ENCODE data around the gene IL18RAP.
A peak's percentile ranks its signal among the peaks of the same experiment; 100 is the strongest.

The IL18RAP gene

DNA sequence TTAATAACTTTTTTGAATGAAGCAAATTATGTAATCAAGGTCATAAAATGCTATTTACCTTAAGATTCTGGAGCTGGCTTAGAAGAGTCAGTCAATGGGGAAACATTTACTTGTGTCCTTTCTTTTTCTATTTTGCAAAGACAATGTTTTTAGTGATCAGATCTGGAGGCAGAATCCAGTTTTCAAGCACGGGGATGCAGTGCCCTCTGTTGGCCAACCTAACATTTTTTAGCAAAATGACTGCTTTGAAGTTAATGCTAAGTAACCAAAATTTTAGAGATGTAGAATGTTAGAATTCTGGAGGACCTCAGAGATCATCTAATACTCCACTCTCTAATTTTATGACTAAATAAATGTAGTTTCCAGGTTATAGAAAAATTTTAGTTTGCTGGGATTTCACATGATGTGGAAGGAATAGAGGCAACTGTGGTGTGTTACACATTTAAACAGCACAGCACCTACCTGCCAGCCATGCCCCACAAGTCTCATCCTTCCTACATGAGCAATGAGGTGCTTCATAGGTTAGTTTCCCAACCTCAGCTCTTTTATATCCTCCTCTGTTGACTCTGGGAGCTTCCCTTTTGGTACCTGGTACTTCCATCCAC lies 26.5 kb downstream of the IL18RAP start:
- Histone ChIP-seq H3K27ac (replicated peaks) (no peak overlapping the region), H3K4me3 (replicated peaks; ENCODE audit: insufficient read depth, low read length) (no peak overlapping the region), H3K27me3 (ENCODE audit: insufficient read depth, poor library complexity, severe bottlenecking) (no peaks in the 10 kb centered on the region)
- TF ChIP-seq POLR2AphosphoS5 (IDR thresholded peaks at IDR 0.05; ENCODE audit: low read depth), result no peak
- no peak for TF ChIP-seq GABPA (IDR thresholded peaks at IDR 0.05; ENCODE audit: low read depth)
- TF ChIP-seq, protein P1, sequence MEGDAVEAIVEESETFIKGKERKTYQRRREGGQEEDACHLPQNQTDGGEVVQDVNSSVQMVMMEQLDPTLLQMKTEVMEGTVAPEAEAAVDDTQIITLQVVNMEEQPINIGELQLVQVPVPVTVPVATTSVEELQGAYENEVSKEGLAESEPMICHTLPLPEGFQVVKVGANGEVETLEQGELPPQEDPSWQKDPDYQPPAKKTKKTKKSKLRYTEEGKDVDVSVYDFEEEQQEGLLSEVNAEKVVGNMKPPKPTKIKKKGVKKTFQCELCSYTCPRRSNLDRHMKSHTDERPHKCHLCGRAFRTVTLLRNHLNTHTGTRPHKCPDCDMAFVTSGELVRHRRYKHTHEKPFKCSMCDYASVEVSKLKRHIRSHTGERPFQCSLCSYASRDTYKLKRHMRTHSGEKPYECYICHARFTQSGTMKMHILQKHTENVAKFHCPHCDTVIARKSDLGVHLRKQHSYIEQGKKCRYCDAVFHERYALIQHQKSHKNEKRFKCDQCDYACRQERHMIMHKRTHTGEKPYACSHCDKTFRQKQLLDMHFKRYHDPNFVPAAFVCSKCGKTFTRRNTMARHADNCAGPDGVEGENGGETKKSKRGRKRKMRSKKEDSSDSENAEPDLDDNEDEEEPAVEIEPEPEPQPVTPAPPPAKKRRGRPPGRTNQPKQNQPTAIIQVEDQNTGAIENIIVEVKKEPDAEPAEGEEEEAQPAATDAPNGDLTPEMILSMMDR (IDR thresholded peaks at IDR 0.05; ENCODE audit: insufficient read depth, low read length), result no peak
- TF ChIP-seq, protein P2, sequence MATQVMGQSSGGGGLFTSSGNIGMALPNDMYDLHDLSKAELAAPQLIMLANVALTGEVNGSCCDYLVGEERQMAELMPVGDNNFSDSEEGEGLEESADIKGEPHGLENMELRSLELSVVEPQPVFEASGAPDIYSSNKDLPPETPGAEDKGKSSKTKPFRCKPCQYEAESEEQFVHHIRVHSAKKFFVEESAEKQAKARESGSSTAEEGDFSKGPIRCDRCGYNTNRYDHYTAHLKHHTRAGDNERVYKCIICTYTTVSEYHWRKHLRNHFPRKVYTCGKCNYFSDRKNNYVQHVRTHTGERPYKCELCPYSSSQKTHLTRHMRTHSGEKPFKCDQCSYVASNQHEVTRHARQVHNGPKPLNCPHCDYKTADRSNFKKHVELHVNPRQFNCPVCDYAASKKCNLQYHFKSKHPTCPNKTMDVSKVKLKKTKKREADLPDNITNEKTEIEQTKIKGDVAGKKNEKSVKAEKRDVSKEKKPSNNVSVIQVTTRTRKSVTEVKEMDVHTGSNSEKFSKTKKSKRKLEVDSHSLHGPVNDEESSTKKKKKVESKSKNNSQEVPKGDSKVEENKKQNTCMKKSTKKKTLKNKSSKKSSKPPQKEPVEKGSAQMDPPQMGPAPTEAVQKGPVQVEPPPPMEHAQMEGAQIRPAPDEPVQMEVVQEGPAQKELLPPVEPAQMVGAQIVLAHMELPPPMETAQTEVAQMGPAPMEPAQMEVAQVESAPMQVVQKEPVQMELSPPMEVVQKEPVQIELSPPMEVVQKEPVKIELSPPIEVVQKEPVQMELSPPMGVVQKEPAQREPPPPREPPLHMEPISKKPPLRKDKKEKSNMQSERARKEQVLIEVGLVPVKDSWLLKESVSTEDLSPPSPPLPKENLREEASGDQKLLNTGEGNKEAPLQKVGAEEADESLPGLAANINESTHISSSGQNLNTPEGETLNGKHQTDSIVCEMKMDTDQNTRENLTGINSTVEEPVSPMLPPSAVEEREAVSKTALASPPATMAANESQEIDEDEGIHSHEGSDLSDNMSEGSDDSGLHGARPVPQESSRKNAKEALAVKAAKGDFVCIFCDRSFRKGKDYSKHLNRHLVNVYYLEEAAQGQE (IDR thresholded peaks at IDR 0.05; ENCODE audit: insufficient replicate concordance, low read depth), result no peak
- no peak for TF ChIP-seq SPI1 (IDR thresholded peaks at IDR 0.05; ENCODE audit: borderline replicate concordance, low read depth)
- DNase-seq (ENCODE audit: low read depth in 1 of 2, low spot score in 1 of 2), result peak in 1 of 2 experiments; percentile 55

DNA sequence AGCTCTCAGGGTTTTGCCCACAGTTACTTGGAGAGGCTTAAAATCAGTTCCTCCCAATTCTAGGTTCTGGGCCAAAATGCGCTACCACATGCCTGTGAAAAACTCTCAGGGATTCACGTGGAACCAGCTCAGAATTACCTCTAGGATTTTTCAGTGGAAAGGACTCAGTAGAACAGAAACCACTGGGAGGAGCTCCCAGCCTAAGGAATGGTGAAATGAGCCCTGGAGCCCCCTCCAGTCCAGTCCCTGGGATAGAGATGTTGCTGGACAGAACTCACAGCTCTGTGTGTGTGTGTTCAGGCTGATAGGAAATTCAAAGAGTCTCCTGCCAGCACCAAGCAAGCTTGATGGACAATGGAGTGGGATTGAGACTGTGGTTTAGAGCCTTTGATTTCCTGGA lies 29.0 kb downstream of the IL18RAP start:
- no peak overlapping the region for H3K27ac ChIP-seq (replicated peaks)
- TF ChIP-seq, protein P2 (IDR thresholded peaks at IDR 0.05; ENCODE audit: insufficient replicate concordance, low read depth), result no peak
- TF ChIP-seq GABPA (IDR thresholded peaks at IDR 0.05; ENCODE audit: low read depth) (no peak), POLR2AphosphoS5 (IDR thresholded peaks at IDR 0.05; ENCODE audit: low read depth) (no peak), SPI1 (IDR thresholded peaks at IDR 0.05; ENCODE audit: borderline replicate concordance, low read depth) (no peak)
- TF ChIP-seq, protein P1 (IDR thresholded peaks at IDR 0.05; ENCODE audit: insufficient read depth, low read length), result no peak
- no peak overlapping the region for H3K4me3 ChIP-seq (replicated peaks; ENCODE audit: insufficient read depth, low read length)
- no peaks in the 10 kb centered on the region for H3K27me3 ChIP-seq (ENCODE audit: insufficient read depth, poor library complexity, severe bottlenecking)
- no peak for DNase-seq (ENCODE audit: low read depth in 1 of 2, low spot score in 1 of 2)

DNA sequence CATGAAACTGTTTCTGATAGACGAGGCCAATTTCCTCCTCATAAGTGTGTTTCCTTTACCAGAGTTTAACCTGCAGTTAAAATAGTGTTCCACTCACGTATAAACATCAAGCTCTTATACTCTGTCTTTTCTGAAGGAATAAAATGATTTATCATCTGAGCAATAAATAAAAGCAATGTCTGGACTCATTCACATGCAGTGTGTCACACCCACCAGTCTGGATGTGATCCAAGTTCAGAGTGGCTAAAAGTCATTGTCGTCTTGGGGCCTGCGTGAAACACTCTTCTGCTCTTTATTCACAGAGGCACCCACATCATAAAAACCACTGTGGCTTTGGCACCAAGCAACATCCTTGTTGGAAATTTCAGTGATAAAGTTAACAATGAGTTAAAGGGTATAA lies 30.5 kb downstream of the IL18RAP start:
- Histone ChIP-seq H3K27me3 (ENCODE audit: insufficient read depth, poor library complexity, severe bottlenecking) (no peaks in the 10 kb centered on the region), H3K4me3 (replicated peaks; ENCODE audit: insufficient read depth, low read length) (no peak overlapping the region), H3K27ac (replicated peaks) (no peak overlapping the region)
- TF ChIP-seq, protein P2 (IDR thresholded peaks at IDR 0.05; ENCODE audit: insufficient replicate concordance, low read depth), result no peak
- TF ChIP-seq POLR2AphosphoS5 (IDR thresholded peaks at IDR 0.05; ENCODE audit: low read depth), result no peak
- TF ChIP-seq, protein P1 (IDR thresholded peaks at IDR 0.05; ENCODE audit: insufficient read depth, low read length), result no peak
- no peak for TF ChIP-seq SPI1 (IDR thresholded peaks at IDR 0.05; ENCODE audit: borderline replicate concordance, low read depth)
- DNase-seq (ENCODE audit: low read depth in 1 of 2, low spot score in 1 of 2), result no peak

Data from HL-60 (cell line).